Brain microvascular endothelial cell (primary cell): Measurements from ENCODE around the gene CARD19.

ENCODE experiments used
- DNase-seq: peaks from one replicate; pipeline ENCODE4 v3.0.0-alpha.2; 2020
- H3K27ac ChIP-seq: fragments of 250-450 bp; sonication (Bioruptor Pico); 2 replicates; pipeline ENCODE4 v1.5.1; 2020; ENCODE audit warnings: mild to moderate bottlenecking, moderate library complexity
- H3K27me3 ChIP-seq: fragments of 250-450 bp; sonication (Bioruptor Pico); replicated peaks from 2 replicates; pipeline ENCODE4 v1.5.1; 2020; ENCODE audit warnings: mild to moderate bottlenecking
- H3K36me3 ChIP-seq: fragments of 250-450 bp; sonication (Bioruptor Pico); replicated peaks from 2 replicates; pipeline ENCODE4 v1.5.1; 2020; ENCODE audit warnings: mild to moderate bottlenecking
- H3K4me3 ChIP-seq: 2 replicates; pipeline ENCODE4 v1.5.1; 2011; ENCODE audit warnings: low read depth, mild to moderate bottlenecking, control low read depth, low read length, moderate library complexity
- CTCF ChIP-seq: IDR thresholded peaks from 2 replicates; pipeline ENCODE4 v1.5.1; 2011; ENCODE audit warnings: low read depth, mild to moderate bottlenecking, moderate library complexity, low read length, control low read depth, inconsistent platforms; ENCODE audit errors: missing control alignments
- in situ Hi-C: cut with HindIII; loops from 2 replicates; pipeline ENCODE4 v1.10.0; 2017; ENCODE audit warnings: low sequenced_read_pairs, low pct_ligation_motif_present

CARD19 gene

GRCh38 chr9:93052791-93053540 lies 43.1 kb upstream of the CARD19 start:
- no peak for TF ChIP-seq CTCF
- no peak for DNase-seq
- Histone ChIP-seq H3K27me3 (no peaks in the 10 kb centered on the region), H3K27ac (no peak overlapping the region), H3K36me3 (no peaks in the 10 kb centered on the region), H3K4me3 (no peak overlapping the region)
- in situ Hi-C loops = no loop called here

GRCh38 chr9:93053781-93054331 lies 42.2 kb upstream of the CARD19 start:
- no peak overlapping the region for H3K4me3 ChIP-seq
- no peak for TF ChIP-seq CTCF
- DNase-seq = no peak
- in situ Hi-C loops = no loop called here
- H3K36me3 ChIP-seq = no peaks in the 10 kb centered on the region
- no peak overlapping the region for H3K27ac ChIP-seq
- no peaks in the 10 kb centered on the region for H3K27me3 ChIP-seq

- Histone ChIP-seq H3K27ac (no peak overlapping the region), H3K4me3 (no peak overlapping the region), H3K27me3 (no peaks in the 10 kb centered on the region), H3K36me3 (no peaks in the 10 kb centered on the region)
- DNase-seq = no peak
- in situ Hi-C loops = no loop called here
- TF ChIP-seq CTCF = no peak
Observed at GRCh38 chr9:93054758-93055704, 41.0 kb upstream of the CARD19 start.

GRCh38 chr9:93057042-93057702 lies 38.8 kb upstream of the CARD19 start:
- DNase-seq = no peak
- no peak for TF ChIP-seq CTCF
- Histone ChIP-seq H3K4me3 (no peak overlapping the region), H3K36me3 (no peaks in the 10 kb centered on the region), H3K27me3 (no peaks in the 10 kb centered on the region), H3K27ac (no peak overlapping the region)
- in situ Hi-C loops = no loop called here

- no peak for TF ChIP-seq CTCF
- no peak for DNase-seq
- no peaks in the 10 kb centered on the region for H3K27me3 ChIP-seq
- no peak overlapping the region for H3K4me3 ChIP-seq
- H3K36me3 ChIP-seq = no peaks in the 10 kb centered on the region
- in situ Hi-C loops = no loop called here
- H3K27ac ChIP-seq = no peak overlapping the region
Observed at GRCh38 chr9:93057703-93058354, 38.2 kb upstream of the CARD19 start.
